ENCODE results near the gene ZNF862. TPM values are rescaled to one million over a fixed set of nuclear protein-coding genes. Genes with fewer than 3 reads are reported as not detected.

The ZNF862 gene
- total RNA-seq, 4 donors from 2014 or later: 6.6 to 40.3 (median 18.6) TPM

DNA sequence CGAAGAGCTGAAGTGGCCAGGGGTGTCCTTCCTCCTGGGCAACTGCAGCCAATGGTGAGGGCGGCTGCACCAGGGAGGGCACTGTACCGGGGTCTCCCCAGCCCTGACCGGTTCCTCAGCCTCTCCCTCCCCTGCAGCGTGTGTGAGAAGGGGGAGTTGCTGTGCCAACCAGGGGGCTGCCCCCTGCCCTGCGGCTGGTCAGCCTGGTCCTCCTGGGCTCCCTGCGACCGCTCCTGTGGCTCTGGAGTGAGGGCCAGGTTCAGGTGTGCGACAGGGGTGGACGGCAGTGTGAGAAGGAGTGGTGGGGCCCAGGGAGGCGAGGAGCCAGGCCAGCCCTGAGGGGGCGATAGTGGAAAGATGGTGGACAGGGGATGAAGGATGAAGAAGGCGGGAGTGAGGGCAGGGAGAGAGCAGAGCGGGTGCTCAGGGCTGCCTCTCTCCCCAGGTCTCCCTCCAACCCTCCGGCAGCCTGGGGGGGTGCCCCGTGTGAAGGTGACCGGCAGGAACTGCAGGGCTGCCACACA is 34.6 kb upstream of the ZNF862 start:
- Histone ChIP-seq H3K27me3 (peaks cover 7% of the 10 kb centered on the region), H3K4me3 (no peak overlapping the region), H3K9me3 (no peaks in the 10 kb centered on the region), H3K36me3 (no peaks in the 10 kb centered on the region), H3K4me1 (no peaks in the 10 kb centered on the region), H3K27ac (no peak overlapping the region)
- 64 to 80% methylated on average over 1 to 6 of the region's 17 CpGs for WGBS, 2 donors (ENCODE audit: low coverage in 1 of 2)
- ATAC-seq: no peak
- TF ChIP-seq, protein P1, sequence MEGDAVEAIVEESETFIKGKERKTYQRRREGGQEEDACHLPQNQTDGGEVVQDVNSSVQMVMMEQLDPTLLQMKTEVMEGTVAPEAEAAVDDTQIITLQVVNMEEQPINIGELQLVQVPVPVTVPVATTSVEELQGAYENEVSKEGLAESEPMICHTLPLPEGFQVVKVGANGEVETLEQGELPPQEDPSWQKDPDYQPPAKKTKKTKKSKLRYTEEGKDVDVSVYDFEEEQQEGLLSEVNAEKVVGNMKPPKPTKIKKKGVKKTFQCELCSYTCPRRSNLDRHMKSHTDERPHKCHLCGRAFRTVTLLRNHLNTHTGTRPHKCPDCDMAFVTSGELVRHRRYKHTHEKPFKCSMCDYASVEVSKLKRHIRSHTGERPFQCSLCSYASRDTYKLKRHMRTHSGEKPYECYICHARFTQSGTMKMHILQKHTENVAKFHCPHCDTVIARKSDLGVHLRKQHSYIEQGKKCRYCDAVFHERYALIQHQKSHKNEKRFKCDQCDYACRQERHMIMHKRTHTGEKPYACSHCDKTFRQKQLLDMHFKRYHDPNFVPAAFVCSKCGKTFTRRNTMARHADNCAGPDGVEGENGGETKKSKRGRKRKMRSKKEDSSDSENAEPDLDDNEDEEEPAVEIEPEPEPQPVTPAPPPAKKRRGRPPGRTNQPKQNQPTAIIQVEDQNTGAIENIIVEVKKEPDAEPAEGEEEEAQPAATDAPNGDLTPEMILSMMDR (IDR thresholded peaks at IDR 0.05): no peak
- TF ChIP-seq POLR2AphosphoS5 (IDR thresholded peaks at IDR 0.05) (no peak), EP300 (IDR thresholded peaks at IDR 0.05) (no peak), POLR2A (IDR thresholded peaks at IDR 0.05) (no peak)

DNA sequence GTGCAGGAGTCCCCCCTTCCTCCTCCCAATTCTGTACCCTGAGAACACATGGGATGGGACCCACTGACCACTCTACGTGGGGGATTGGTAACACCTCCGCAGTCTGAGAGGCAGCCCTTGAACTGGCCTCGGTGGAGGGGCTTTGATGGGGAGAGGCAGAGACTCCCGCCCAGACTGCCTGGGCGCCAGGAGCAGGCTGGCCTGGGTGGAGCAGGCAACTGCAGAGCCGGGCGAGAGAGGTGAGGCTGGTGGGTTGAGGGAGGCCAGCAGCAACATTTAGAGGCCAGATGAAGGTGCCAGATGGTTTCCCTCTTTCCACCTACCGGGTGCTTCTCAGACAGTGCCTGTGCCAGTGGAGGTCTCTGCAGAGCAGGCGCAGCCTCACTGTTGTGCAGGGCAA is 34.1 kb upstream of the ZNF862 start:
- Histone ChIP-seq H3K27ac (no peak overlapping the region), H3K4me3 (no peak overlapping the region), H3K9me3 (no peaks in the 10 kb centered on the region), H3K4me1 (no peaks in the 10 kb centered on the region), H3K36me3 (no peaks in the 10 kb centered on the region), H3K27me3 (peaks cover 11% of the 10 kb centered on the region)
- no peak for ATAC-seq
- no peak for TF ChIP-seq POLR2A (IDR thresholded peaks at IDR 0.05)
- TF ChIP-seq, protein P1 (IDR thresholded peaks at IDR 0.05): no peak
- no peak for TF ChIP-seq EP300 (IDR thresholded peaks at IDR 0.05)
- no peak for TF ChIP-seq POLR2AphosphoS5 (IDR thresholded peaks at IDR 0.05)
- 80 to 100% methylated on average over 1 to 3 of the region's 9 CpGs for WGBS, 2 donors (ENCODE audit: low coverage in 1 of 2)

DNA sequence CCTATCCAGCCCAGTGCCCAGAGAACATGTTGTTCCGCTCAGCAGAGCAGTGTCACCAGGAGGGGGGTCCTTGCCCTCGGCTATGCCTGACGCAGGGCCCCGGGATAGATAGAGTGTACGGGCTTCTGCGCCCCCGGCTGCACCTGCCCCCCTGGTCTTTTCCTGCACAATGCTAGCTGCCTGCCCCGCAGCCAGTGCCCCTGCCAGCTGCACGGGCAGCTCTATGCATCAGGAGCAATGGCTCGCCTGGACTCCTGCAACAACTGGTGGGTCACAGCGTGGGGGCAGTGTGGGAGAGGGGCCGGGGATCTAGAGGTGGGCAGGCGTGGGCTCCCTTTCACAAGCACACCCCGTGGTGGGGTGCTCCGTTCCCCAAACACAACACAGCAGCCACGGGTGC is 31.4 kb upstream of the ZNF862 start:
- ATAC-seq: no peak
- H3K27ac ChIP-seq: no peak overlapping the region
- peaks cover 11% of the 10 kb centered on the region for H3K27me3 ChIP-seq
- no peaks in the 10 kb centered on the region for H3K9me3 ChIP-seq
- WGBS, 2 donors (ENCODE audit: low coverage in 1 of 2): 80% methylated on average over 1 of the region's 16 CpGs; no CpG with 5 or more reads in 1 of the 2 donors
- no peaks in the 10 kb centered on the region for H3K4me1 ChIP-seq
- H3K4me3 ChIP-seq: no peak overlapping the region
- no peaks in the 10 kb centered on the region for H3K36me3 ChIP-seq
- TF ChIP-seq EP300 (IDR thresholded peaks at IDR 0.05): no peak
- TF ChIP-seq POLR2A (IDR thresholded peaks at IDR 0.05): no peak
- TF ChIP-seq, protein P1 (IDR thresholded peaks at IDR 0.05): no peak
- no peak for TF ChIP-seq POLR2AphosphoS5 (IDR thresholded peaks at IDR 0.05)

DNA sequence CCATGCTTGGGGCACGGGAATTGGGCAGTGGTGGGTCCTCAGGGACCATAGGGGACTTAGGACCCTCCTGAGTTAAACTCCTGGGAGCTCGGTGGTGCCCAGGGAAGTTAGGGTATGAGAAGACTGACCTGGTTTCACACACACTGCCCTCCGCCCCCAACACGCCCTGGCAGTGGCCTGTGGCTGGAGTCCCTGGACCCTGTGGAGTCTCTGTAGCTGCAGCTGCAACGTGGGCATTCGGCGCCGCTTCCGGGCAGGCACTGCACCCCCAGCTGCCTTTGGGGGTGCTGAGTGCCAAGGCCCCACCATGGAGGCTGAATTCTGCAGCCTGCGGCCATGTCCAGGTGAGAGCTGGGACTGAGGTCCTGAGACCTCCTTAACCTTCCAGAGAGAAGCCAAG is 29.9 kb upstream of the ZNF862 start:
- no peaks in the 10 kb centered on the region for H3K36me3 ChIP-seq
- no peak for ATAC-seq
- no peak overlapping the region for H3K4me3 ChIP-seq
- no peaks in the 10 kb centered on the region for H3K4me1 ChIP-seq
- peaks cover 11% of the 10 kb centered on the region for H3K27me3 ChIP-seq
- H3K27ac ChIP-seq: no peak overlapping the region
- no CpG with 5 or more reads among the region's 10 CpGs for WGBS, 2 donors (ENCODE audit: low coverage in 1 of 2)
- H3K9me3 ChIP-seq: no peaks in the 10 kb centered on the region
- no peak for TF ChIP-seq POLR2A (IDR thresholded peaks at IDR 0.05)
- TF ChIP-seq, protein P1 (IDR thresholded peaks at IDR 0.05): no peak
- no peak for TF ChIP-seq EP300 (IDR thresholded peaks at IDR 0.05)
- TF ChIP-seq POLR2AphosphoS5 (IDR thresholded peaks at IDR 0.05): no peak

DNA sequence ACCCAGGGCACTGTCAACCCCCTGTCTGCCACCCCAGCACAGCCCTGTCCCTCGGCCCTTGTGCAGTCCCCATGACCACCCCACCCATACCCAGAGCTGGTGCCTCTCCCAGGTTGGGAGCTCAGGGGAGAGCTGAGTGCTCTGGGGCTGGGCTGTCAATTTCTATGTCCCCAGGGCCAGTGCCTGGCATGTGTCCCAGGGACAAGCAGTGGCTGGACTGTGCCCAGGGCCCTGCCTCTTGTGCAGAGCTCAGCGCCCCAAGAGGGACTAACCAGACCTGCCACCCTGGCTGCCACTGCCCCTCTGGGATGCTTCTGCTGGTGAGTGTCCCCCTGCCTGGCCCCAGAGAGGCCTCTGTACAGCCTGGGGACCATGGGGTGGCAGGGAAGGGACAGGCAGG is 29.0 kb upstream of the ZNF862 start:
- WGBS, 2 donors (ENCODE audit: low coverage in 1 of 2): no CpG with 5 or more reads among the region's 2 CpGs
- ATAC-seq: no peak
- H3K4me1 ChIP-seq: no peaks in the 10 kb centered on the region
- H3K4me3 ChIP-seq: no peak overlapping the region
- no peaks in the 10 kb centered on the region for H3K36me3 ChIP-seq
- H3K27ac ChIP-seq: no peak overlapping the region
- no peaks in the 10 kb centered on the region for H3K9me3 ChIP-seq
- H3K27me3 ChIP-seq: peaks cover 11% of the 10 kb centered on the region
- TF ChIP-seq, protein P1 (IDR thresholded peaks at IDR 0.05): no peak
- TF ChIP-seq EP300 (IDR thresholded peaks at IDR 0.05): no peak
- no peak for TF ChIP-seq POLR2A (IDR thresholded peaks at IDR 0.05)

Measured in gastroesophageal sphincter (tissue), 4 donors.